Neural cell (in vitro differentiated cells): Measurements from ENCODE around the gene ZNF324. TPM values are rescaled to one million over a fixed set of nuclear protein-coding genes. Genes with fewer than 3 reads are reported as not detected.
"Not testable (repeated sequence)": the region's sequence is repeated elsewhere in the genome, so short reads cannot be mapped to it uniquely, and the experiment has no call there.

Experiments
- H2AFZ ChIP-seq: fragments of 200-600, 300-800 bp; sonication (generic), shearing (Covaris generic); 2 replicates; pipeline ENCODE4 v1.6.0; 2014; ENCODE audit warnings: low read depth, mild to moderate bottlenecking, antibody characterized with exemption, low read length, moderate library complexity
- H3F3A ChIP-seq: fragments of 200-600 bp; shearing (Covaris generic); 2 replicates; pipeline ENCODE4 v1.6.1; 2016; ENCODE audit warnings: mild to moderate bottlenecking, moderate library complexity, mixed read lengths, antibody characterized with exemption, low read length; ENCODE audit not compliant: insufficient read depth, poor library complexity, severe bottlenecking
- H3K27ac ChIP-seq: fragments of 200-600, 300-800 bp; sonication (generic), shearing (Covaris generic); 2 replicates; pipeline ENCODE4 v1.5.1; 2014; ENCODE audit warnings: mild to moderate bottlenecking, low read length, moderate library complexity
- H3K27me3 ChIP-seq: fragments of 300-800, 200-600 bp; sonication (generic), shearing (Covaris generic); 2 replicates; pipeline ENCODE4 v1.6.0; 2014; ENCODE audit warnings: mild to moderate bottlenecking, low read depth, low read length, moderate library complexity; ENCODE audit not compliant: insufficient read depth
- H3K36me3 ChIP-seq: fragments of 300-800, 200-600 bp; sonication (generic), shearing (Covaris generic); 2 replicates; pipeline ENCODE4 v1.5.1; 2014; ENCODE audit warnings: mild to moderate bottlenecking, antibody characterized with exemption, low read length, moderate library complexity; ENCODE audit not compliant: insufficient read depth
- H3K4me2 ChIP-seq: fragments of 300-800, 200-600 bp; sonication (generic), shearing (Covaris generic); 2 replicates; pipeline ENCODE4 v1.6.0; 2014; ENCODE audit warnings: mild to moderate bottlenecking, low read length
- H3K4me3 ChIP-seq: fragments of 300-800, 200-600 bp; sonication (generic), shearing (Covaris generic); 2 replicates; pipeline ENCODE4 v1.5.1; 2014; ENCODE audit warnings: mild to moderate bottlenecking, low read length, moderate library complexity
- H3K79me2 ChIP-seq: fragments of 200-600 bp; shearing (Covaris generic); replicated peaks from 2 replicates; pipeline ENCODE4 v1.6.0; 2014; ENCODE audit warnings: mild to moderate bottlenecking, low read length, moderate library complexity; ENCODE audit not compliant: insufficient read depth
- H3K9ac ChIP-seq: fragments of 300-800, 200-600 bp; sonication (generic), shearing (Covaris generic); 2 replicates; pipeline ENCODE4 v1.6.1; 2016; ENCODE audit warnings: mild to moderate bottlenecking, low read length, mixed read lengths
- H3K9me2 ChIP-seq: fragments of 200-600 bp; shearing (Covaris generic); 2 replicates; pipeline ENCODE4 v1.6.1; 2016; ENCODE audit warnings: mild to moderate bottlenecking, low read length, mixed read lengths; ENCODE audit not compliant: insufficient read depth
- H3K9me3 ChIP-seq: fragments of 200-600, 300-800 bp; sonication (generic), shearing (Covaris generic); 2 replicates; pipeline ENCODE4 v1.6.1; 2016; ENCODE audit warnings: mild to moderate bottlenecking, mixed run types, low read length, moderate library complexity, mixed read lengths
- H4K20me1 ChIP-seq: fragments of 200-600 bp; shearing (Covaris generic); 2 replicates; pipeline ENCODE4 v1.6.1; 2016; ENCODE audit warnings: mild to moderate bottlenecking, mixed run types; ENCODE audit not compliant: insufficient read depth
- EP300 ChIP-seq: fragments of 450-650 bp; conservative IDR thresholded peaks from 2 replicates; pipeline ENCODE4 v1.6.1; 2014; ENCODE audit warnings: antibody characterized with exemption, mild to moderate bottlenecking, moderate library complexity; ENCODE audit not compliant: poor library complexity, severe bottlenecking
- POLR2AphosphoS5 ChIP-seq: IDR thresholded peaks from 2 replicates; pipeline ENCODE4 v1.6.1; 2012
- REST ChIP-seq: IDR thresholded peaks from 2 replicates; pipeline ENCODE4 v1.6.1; 2012; ENCODE audit warnings: borderline replicate concordance
- SMC3 ChIP-seq: fragments of 450-650 bp; conservative IDR thresholded peaks from 2 replicates; pipeline ENCODE4 v1.6.1; 2014; ENCODE audit warnings: antibody characterized with exemption, mild to moderate bottlenecking, moderate library complexity; ENCODE audit not compliant: poor library complexity
- polyA plus RNA-seq: library from polyadenylated mRNA; depleted of rRNA; stranded (reverse); fragments of >200 nt; gene quantifications from 2 replicates; pipeline ENCODE4 v1.2.3, GENCODE V29; 2014

Gene ZNF324
- polyA plus RNA-seq, 1 donor from 2014 or later, result 12.5 TPM

GRCh38 chr19:58470837-58471543 lies 4.1 kb downstream of the ZNF324 start:
- not testable (repeated sequence) for H3K9ac ChIP-seq, H3K27me3 ChIP-seq, H2AFZ ChIP-seq, H3K27ac ChIP-seq, H3K4me3 ChIP-seq, H3K36me3 ChIP-seq, H3K9me3 ChIP-seq, H3F3A ChIP-seq, H3K4me2 ChIP-seq, H3K9me2 ChIP-seq, H4K20me1 ChIP-seq
- H3K79me2 ChIP-seq, result peaks cover 10% of the 10 kb centered on the region

- TF ChIP-seq REST, result no peak
- no peak for TF ChIP-seq SMC3
- TF ChIP-seq EP300, result no peak
- Histone ChIP-seq H3K4me3 (no peak overlapping the region), H3K9me3 (no peaks in the 10 kb centered on the region), H4K20me1 (no peaks in the 10 kb centered on the region), H3K27ac (no peak overlapping the region), H3K79me2 (peaks cover 10% of the 10 kb centered on the region), H3K4me2 (no peak overlapping the region), H3K9ac (no peak overlapping the region), H3F3A (no peaks in the 10 kb centered on the region), H2AFZ (no peak overlapping the region), H3K9me2 (no peaks in the 10 kb centered on the region), H3K36me3 (peaks cover 5% of the 10 kb centered on the region), H3K27me3 (no peaks in the 10 kb centered on the region)
Measured at GRCh38 chr19:58471736-58472135, 4.9 kb downstream of the ZNF324 start.

DNA sequence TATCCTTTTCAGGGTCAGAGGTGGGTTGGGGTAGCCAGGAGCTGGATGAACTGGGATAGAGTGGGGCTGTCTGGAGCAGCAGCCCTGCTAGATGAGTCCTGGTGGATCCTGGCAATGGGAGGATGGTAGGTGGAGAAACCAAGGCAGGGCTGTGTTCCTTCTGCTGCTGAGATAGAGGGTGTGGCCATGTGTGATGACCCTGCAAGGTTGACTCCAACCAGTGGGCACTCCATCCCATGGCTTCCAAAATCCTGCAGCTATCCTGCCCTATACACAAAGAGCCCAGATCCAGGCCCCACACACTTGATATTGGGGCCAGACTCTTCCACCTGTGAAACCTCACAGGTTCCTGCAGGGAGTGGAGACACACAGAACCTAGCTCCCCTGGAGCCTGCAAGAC lies 6.9 kb downstream of the ZNF324 start:
- Histone ChIP-seq H3F3A (no peaks in the 10 kb centered on the region), H3K9ac (no peak overlapping the region), H3K36me3 (peaks cover 5% of the 10 kb centered on the region), H3K4me2 (no peak overlapping the region), H3K27ac (no peak overlapping the region), H3K79me2 (peaks cover 2% of the 10 kb centered on the region), H3K4me3 (no peak overlapping the region), H3K9me2 (no peaks in the 10 kb centered on the region), H4K20me1 (no peaks in the 10 kb centered on the region), H2AFZ (no peak overlapping the region), H3K9me3 (no peaks in the 10 kb centered on the region), H3K27me3 (no peaks in the 10 kb centered on the region)
- TF ChIP-seq REST (no peak), POLR2AphosphoS5 (peak; percentile 7)
